MM.1S (cell line): ENCODE measurements around the gene CHDH.

Experiments used
- DNase-seq: peaks from one replicate; pipeline ENCODE4 v3.0.0-alpha.2; 2015
- H2AFZ ChIP-seq: fragments of 300-600 bp; sonication (generic); 2 replicates; pipeline ENCODE4 v1.6.0; 2016; ENCODE audit warnings: antibody characterized with exemption, low read length
- H3F3A ChIP-seq: fragments of 300-600 bp; sonication (generic); 2 replicates; pipeline ENCODE4 v1.6.1; 2016; ENCODE audit warnings: mild to moderate bottlenecking, antibody characterized with exemption, low read length, moderate library complexity, mixed read lengths; ENCODE audit not compliant: insufficient read depth
- H3K27ac ChIP-seq: fragments of 300-600 bp; sonication (generic); 2 replicates; pipeline ENCODE4 v1.5.1; 2016; ENCODE audit warnings: mild to moderate bottlenecking, low read length
- H3K27me3 ChIP-seq: fragments of 300-600 bp; sonication (generic); replicated peaks from 2 replicates; pipeline ENCODE4 v1.6.0; 2016; ENCODE audit warnings: low read length; ENCODE audit not compliant: insufficient read depth
- H3K36me3 ChIP-seq: fragments of 300-600 bp; sonication (generic); replicated peaks from 2 replicates; pipeline ENCODE4 v1.6.1; 2016; ENCODE audit warnings: mild to moderate bottlenecking, low read length, mixed read lengths; ENCODE audit not compliant: insufficient read depth
- H3K4me1 ChIP-seq: fragments of 300-600 bp; sonication (generic); 2 replicates; pipeline ENCODE4 v1.6.1; 2016; ENCODE audit warnings: low read length, mixed read lengths
- H3K4me2 ChIP-seq: fragments of 300-600 bp; sonication (generic); 2 replicates; pipeline ENCODE4 v1.6.0; 2016; ENCODE audit warnings: low read depth, low read length
- H3K4me3 ChIP-seq: fragments of 300-600 bp; sonication (generic); 2 replicates; pipeline ENCODE4 v1.5.1; 2016; ENCODE audit warnings: low read length, mixed read lengths
- H3K79me2 ChIP-seq: fragments of 300-600 bp; sonication (generic); 2 replicates; pipeline ENCODE4 v1.6.1; 2016; ENCODE audit warnings: mixed run types, low read length, mixed read lengths
- H3K9ac ChIP-seq: fragments of 300-600 bp; sonication (generic); 2 replicates; pipeline ENCODE4 v1.6.1; 2016; ENCODE audit warnings: low read length, mixed read lengths
- H3K9me2 ChIP-seq: fragments of 300-600 bp; sonication (generic); replicated peaks from 2 replicates; pipeline ENCODE4 v1.6.1; 2016; ENCODE audit warnings: mild to moderate bottlenecking, low read length, mixed read lengths; ENCODE audit not compliant: insufficient read depth
- H3K9me3 ChIP-seq: fragments of 300-600 bp; sonication (generic); replicated peaks from 2 replicates; pipeline ENCODE4 v1.6.1; 2016; ENCODE audit warnings: mild to moderate bottlenecking, low read length, mixed read lengths; ENCODE audit not compliant: insufficient read depth
- H4K20me1 ChIP-seq: fragments of 300-600 bp; sonication (generic); 2 replicates; pipeline ENCODE4 v1.6.1; 2016; ENCODE audit warnings: mild to moderate bottlenecking, low read length, moderate library complexity, mixed read lengths; ENCODE audit not compliant: insufficient read depth
- EZH2 ChIP-seq: fragments of 300-600 bp; sonication (generic); optimal IDR thresholded peaks from 2 replicates; pipeline ENCODE3; 2017; ENCODE audit warnings: low read depth, mild to moderate bottlenecking, antibody characterized with exemption, low read length, mixed read lengths
- EZH2phosphoT487 ChIP-seq: fragments of 300-600 bp; sonication (generic); IDR thresholded peaks from 2 replicates; pipeline ENCODE4 v1.6.1; 2018; ENCODE audit warnings: antibody characterized with exemption, low read length
- TF ChIP-seq, protein P1 (sequence below): fragments of 300-600 bp; sonication (generic); IDR thresholded peaks from 2 replicates; pipeline ENCODE4 v1.5.1; 2016; ENCODE audit warnings: antibody characterized with exemption, low read length, mixed read lengths

The CHDH gene

GRCh38 chr3:53809267-53809666 is 37.0 kb downstream of the CHDH start:
- Histone ChIP-seq H4K20me1 (no peaks in the 10 kb centered on the region), H3K4me2 (no peak overlapping the region), H3K9ac (no peak overlapping the region), H3K27ac (no peak overlapping the region), H3K79me2 (no peaks in the 10 kb centered on the region), H2AFZ (no peak overlapping the region), H3K4me3 (no peak overlapping the region), H3K4me1 (no peaks in the 10 kb centered on the region), H3K27me3 (no peaks in the 10 kb centered on the region), H3K9me2 (no peaks in the 10 kb centered on the region), H3K36me3 (no peaks in the 10 kb centered on the region), H3F3A (no peaks in the 10 kb centered on the region), H3K9me3 (no peaks in the 10 kb centered on the region)
- DNase-seq = no peak
- TF ChIP-seq, protein P1, sequence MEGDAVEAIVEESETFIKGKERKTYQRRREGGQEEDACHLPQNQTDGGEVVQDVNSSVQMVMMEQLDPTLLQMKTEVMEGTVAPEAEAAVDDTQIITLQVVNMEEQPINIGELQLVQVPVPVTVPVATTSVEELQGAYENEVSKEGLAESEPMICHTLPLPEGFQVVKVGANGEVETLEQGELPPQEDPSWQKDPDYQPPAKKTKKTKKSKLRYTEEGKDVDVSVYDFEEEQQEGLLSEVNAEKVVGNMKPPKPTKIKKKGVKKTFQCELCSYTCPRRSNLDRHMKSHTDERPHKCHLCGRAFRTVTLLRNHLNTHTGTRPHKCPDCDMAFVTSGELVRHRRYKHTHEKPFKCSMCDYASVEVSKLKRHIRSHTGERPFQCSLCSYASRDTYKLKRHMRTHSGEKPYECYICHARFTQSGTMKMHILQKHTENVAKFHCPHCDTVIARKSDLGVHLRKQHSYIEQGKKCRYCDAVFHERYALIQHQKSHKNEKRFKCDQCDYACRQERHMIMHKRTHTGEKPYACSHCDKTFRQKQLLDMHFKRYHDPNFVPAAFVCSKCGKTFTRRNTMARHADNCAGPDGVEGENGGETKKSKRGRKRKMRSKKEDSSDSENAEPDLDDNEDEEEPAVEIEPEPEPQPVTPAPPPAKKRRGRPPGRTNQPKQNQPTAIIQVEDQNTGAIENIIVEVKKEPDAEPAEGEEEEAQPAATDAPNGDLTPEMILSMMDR = no peak
- TF ChIP-seq EZH2 (no peak), EZH2phosphoT487 (no peak)

- Histone ChIP-seq H3K27ac (no peak overlapping the region), H3K27me3 (no peaks in the 10 kb centered on the region), H3K79me2 (no peaks in the 10 kb centered on the region), H4K20me1 (no peaks in the 10 kb centered on the region), H3K36me3 (no peaks in the 10 kb centered on the region), H3K9me3 (no peaks in the 10 kb centered on the region), H3K9me2 (no peaks in the 10 kb centered on the region), H3K4me3 (no peak overlapping the region), H3K4me2 (no peak overlapping the region), H2AFZ (no peak overlapping the region), H3F3A (no peaks in the 10 kb centered on the region), H3K9ac (no peak overlapping the region), H3K4me1 (no peaks in the 10 kb centered on the region)
- DNase-seq = no peak
- TF ChIP-seq, protein P1 = no peak
- TF ChIP-seq EZH2 (no peak), EZH2phosphoT487 (no peak)
These were observed 37.7 kb downstream of the CHDH start for GRCh38 chr3:53808496-53808895.

- no peak for TF ChIP-seq EZH2
- no peak for TF ChIP-seq EZH2phosphoT487
- TF ChIP-seq, protein P1 = no peak
- no peaks in the 10 kb centered on the region for H3K79me2 ChIP-seq
- no peaks in the 10 kb centered on the region for H3K36me3 ChIP-seq
- H3K4me3 ChIP-seq = no peak overlapping the region
- no peaks in the 10 kb centered on the region for H3K9me3 ChIP-seq
- DNase-seq = no peak
- no peaks in the 10 kb centered on the region for H3K27me3 ChIP-seq
- H3K27ac ChIP-seq = no peak overlapping the region
- no peaks in the 10 kb centered on the region for H4K20me1 ChIP-seq
- H3K4me2 ChIP-seq = no peak overlapping the region
- H3K9me2 ChIP-seq = no peaks in the 10 kb centered on the region
- no peak overlapping the region for H2AFZ ChIP-seq
- H3K9ac ChIP-seq = no peak overlapping the region
- H3K4me1 ChIP-seq = no peaks in the 10 kb centered on the region
- H3F3A ChIP-seq = no peaks in the 10 kb centered on the region
These were observed 39.0 kb downstream of the CHDH start for GRCh38 chr3:53807117-53807810.
